ENCODE data around the gene RUBCNL.
"Not testable (repeated sequence)": the region's sequence is repeated elsewhere in the genome, so short reads cannot be mapped to it uniquely, and the experiment has no call there.

The RUBCNL gene, protein sequence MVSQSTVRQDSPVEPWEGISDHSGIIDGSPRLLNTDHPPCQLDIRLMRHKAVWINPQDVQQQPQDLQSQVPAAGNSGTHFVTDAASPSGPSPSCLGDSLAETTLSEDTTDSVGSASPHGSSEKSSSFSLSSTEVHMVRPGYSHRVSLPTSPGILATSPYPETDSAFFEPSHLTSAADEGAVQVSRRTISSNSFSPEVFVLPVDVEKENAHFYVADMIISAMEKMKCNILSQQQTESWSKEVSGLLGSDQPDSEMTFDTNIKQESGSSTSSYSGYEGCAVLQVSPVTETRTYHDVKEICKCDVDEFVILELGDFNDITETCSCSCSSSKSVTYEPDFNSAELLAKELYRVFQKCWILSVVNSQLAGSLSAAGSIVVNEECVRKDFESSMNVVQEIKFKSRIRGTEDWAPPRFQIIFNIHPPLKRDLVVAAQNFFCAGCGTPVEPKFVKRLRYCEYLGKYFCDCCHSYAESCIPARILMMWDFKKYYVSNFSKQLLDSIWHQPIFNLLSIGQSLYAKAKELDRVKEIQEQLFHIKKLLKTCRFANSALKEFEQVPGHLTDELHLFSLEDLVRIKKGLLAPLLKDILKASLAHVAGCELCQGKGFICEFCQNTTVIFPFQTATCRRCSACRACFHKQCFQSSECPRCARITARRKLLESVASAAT

DNA sequence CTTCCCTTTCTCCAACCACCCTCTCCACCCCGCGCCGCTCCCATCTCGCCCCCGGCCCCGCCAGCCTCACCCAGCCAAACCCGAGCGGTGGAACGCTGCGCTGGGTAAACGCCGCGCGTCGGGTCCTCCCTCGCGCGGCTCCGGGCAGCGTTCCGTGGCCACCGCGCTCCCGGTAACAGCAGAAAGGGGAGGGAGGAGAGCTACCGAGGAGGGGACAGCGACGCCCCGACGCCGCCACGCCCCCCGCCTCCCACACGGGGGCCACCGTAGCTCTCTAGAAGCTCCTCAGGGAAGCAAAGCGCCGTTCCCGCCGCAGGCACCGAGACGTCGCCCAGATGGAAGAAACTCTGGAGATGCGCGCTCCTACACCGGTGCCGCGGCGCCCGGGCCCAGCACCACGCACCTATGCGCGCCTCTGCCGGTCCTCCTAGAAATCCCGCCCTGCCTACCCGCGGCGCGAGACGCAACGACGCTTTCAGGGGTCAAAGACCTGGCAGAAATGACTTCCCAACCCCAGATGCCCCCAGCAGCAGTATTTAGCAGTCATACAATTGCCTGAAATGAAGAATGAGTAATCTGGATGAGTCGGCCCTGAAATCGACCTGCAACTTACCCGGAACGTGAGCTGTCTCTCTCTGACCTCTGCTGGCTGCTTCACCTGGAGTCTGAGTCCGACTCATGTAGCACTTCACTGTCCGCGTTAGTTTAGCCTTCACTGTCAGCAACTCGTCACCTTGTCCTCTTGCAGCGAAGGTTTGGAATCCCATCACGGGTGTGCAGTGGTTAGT, at the start of gene RUBCNL:
RUBCNL (minus strand) TSS at position 189 of the 788 bp plus-strand sequence. CDS start 14,777 bp downstream, outside the sequence.
- H3K4me3 ChIP-seq (ENCODE audit: low read depth, low read length): peak within 1 kb of the TSS; percentile 77

DNA sequence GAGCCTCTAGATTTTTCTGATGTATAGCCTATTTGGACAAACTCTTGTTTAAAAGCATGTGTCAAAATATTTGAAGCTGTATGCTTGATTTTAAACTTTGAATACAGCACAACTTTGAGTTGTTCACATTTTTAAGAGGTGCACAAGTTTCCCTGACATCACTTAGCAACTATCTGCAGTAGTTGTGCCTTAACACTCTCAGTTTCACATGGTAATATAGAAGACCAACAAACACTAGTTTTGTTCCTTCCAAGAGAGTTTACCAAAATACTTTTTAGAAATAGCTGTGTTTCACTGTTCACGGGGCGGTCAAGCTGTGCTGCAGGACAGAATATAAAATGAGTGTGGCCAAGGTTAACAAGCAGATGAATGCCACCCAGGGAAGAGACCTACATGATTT, 42.5 kb upstream of the RUBCNL start:
- not testable (repeated sequence) for H3K4me3 ChIP-seq (ENCODE audit: low read depth, low read length)

DNA sequence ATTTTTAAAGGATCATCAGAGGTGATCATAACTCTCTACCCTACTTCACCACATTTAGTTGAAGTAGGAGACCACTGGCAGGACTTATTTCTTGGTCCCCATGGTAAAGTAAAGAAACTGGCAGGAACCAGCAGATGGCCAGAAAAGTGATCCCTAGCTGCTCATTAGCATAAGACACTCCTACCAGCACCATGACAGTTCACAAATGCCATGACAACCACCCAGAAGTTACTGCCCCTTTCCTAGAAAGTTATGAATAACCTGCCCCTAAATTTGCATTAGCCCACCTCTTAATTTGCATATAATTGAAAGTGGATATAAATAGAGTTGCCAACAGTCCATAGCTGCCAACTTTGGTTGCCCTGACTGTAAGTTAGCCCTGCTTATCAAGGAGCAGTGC, 18.4 kb upstream of the RUBCNL start:
- H3K4me3 ChIP-seq (ENCODE audit: low read depth, low read length): no peak overlapping the region

DNA sequence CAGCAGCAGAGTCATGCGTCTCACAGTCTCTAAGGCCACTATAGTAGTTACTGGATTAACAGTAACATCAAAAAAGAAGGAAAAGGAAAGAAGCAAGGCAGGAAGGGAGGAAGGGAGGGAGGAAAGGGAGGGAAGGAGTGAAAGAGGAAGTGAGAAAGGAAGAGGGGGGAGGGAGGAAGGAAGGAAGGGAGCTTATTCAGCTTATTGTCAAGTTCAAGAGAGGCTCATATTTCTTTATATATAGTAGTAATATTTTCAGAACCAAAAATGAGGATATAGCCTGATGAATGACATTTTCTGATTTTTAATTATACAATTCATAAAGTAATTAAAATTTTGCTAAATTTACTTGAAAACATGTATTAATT, 17.7 kb upstream of the RUBCNL start:
- H3K4me3 ChIP-seq (ENCODE audit: low read depth, low read length): no peak overlapping the region

DNA sequence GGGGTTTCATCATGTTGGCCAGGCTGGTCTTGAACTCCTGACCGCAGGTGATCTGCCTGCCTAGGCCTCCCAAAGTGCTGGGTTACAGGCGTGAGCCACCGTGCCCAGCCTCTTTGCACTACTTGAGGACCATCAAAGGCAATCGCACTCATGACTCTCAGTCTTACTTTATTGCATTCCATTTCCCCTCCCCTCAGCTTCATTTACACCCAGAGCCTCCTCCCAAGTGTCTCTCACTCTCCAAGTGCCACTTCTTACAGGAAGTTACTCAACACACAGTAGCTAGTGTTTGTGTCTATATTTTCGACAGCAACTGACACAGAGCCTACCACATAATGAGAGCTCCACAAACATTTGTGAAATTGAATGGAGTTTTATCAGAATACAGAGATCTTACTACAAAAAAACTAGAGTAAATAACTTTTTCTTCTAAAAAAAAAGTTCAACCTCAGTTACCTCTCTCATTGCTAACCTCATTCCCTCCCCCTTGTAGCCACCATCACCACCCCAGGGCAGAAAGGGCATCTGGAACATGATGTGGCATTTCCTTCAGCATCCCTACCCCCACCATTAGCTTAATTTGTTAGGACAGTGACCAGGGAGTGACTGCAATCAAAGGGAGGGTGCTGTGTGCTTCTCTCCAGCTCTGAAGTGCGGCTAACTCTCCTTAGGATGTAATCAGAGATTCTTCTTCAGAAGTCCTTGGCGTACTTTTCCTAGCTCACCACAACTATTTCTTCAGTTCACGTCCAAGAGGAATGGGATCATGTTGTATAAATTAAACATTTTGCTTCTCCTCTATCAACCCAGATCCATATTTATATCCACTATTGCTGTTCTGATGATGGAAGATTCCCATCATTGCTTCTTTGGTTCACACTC, 17.0 kb upstream of the RUBCNL start:
- H3K4me3 ChIP-seq (ENCODE audit: low read depth, low read length): no peak overlapping the region

DNA sequence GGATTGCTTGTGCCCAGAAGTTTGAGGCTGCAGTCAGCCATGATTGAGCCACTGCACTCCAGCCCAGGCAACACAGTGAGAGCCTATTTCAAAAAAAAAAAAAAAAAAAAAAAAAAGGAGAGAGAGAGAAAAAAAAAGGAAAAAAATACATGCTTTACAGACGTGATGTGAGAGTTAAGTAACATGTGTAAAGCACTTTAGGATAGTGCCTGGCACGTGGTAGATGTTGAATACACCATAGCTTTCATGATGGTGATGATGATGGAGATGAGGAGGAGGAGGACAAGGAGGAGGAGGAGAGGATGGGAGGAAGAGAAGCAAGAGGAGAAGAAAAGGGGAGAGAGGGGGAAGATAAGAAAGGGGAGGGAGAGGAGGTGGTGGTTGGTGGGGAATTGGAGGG, 15.1 kb upstream of the RUBCNL start:
- no peak overlapping the region for H3K4me3 ChIP-seq (ENCODE audit: low read depth, low read length)

DNA sequence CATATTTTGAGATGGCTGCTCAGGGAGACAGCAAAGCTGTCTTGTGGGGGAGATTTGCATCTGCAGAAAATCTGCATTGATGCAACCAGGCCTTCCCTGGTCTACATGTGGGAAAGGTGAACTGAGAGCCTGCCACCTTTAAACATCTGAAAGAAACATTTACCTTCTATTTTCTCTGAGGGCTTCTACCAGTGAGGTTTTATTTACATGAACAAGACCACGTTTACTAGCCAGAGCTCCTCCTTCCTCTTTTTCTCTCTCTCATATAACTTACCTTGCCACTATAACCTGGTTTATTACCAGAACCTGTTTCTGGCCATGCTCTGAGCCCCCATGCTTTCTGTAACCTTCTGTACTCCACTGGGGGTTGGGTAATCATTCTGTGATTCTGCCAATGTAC, 14.4 kb upstream of the RUBCNL start:
- no peak overlapping the region for H3K4me3 ChIP-seq (ENCODE audit: low read depth, low read length)

DNA sequence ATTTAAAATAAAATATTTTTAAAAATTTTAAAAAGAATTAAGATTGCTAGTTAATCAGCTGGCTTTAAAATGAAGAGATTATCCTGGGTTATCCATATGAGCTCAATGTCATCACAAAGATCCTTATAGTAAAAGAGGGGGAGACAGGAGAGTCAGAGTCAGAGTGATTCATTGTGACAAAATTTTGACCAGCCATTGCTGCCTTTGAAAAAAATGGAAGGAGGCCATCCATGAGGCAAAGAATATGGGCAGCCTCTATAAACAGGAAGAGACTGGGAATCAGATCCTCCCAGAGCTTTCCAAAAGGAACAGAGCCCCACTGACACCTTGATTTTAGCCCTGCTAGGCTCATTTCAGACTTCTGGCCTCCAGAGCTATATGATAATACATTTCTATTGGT, 9.3 kb upstream of the RUBCNL start:
- no peak overlapping the region for H3K4me3 ChIP-seq (ENCODE audit: low read depth, low read length)

DNA sequence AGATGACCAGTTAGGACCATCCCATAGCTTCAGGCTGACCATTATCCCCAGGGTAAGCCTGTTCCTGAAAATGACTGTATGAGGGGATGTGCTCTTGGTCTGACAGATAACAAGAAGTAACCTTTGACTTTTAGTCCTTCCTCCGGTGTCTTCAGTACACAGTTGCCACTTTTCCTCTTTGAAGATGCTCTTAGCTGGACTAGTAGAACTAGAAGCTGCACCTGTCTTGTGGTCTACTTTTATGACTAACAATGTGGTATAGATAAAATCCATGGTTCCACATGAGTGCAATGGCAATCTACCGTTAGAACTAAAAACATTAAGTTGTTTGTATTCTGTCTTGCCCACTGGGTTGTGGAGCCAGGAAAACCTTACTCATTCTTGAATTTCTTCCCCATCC, 5.9 kb upstream of the RUBCNL start:
- no peak overlapping the region for H3K4me3 ChIP-seq (ENCODE audit: low read depth, low read length)

DNA sequence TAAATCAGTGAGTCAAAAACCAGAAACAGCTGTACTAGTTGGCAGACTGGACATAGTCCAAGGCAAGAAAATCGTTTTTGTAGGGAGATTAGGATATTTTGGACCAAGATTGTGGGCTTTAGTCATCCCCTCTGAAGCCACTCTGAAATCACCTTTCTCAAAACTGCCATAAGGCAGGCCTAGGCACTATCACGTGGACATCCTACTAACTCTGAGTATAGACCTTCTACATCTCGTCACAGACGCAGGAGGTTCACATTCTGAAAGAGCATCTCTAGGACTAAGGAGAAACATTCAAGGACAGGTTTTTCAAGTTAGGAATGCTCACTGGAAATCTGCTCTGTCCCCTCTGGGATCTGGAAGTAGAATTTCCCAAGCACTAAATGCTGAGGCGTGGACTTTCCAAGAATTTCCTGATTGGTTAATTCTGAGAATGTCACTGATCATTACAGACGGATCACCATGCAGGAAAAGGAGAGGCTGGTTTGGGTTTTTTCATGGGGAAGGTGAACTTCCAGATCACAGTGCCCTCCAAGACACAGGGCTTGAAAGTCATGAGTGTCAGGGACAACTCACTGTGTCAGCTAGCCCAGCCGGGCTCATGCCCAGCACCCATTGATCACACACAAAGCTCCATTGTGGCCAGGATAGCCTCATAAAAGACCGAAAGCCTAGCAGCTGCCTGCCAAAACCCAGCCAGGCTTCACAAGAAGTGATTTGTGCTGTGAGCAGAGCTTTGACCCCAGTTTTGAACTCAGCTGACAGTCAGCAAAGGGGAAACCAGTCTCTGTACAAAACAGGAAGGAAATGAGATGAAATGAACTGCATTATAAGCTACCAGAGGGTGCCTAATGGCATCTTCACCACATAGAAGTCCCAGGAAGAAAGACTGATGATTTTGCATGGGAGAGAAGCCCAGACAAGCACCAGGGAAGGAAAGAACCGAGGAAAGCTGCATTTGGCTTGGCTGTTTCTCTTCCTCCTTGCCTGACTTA, 2.7 kb upstream of the RUBCNL start:
- no peak overlapping the region for H3K4me3 ChIP-seq (ENCODE audit: low read depth, low read length)

DNA sequence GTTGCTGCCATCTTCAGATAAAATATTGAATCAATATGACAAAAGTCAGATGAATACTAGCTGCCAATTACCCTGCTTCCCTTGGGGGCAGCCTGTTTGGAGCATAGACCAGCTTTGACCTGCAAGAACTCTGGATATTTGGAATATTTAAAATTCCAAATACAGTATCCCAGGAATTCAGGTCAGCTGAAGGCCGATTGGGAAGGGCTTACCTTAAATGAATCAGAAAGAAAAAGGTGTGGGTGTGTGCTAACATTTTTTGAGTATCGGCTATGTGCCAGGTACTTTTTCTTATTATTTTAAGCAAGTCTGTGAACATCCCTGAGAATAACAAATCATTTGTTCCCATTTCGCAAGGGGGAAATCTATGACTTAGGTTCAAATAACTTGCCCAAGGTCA, 1.8 kb upstream of the RUBCNL start:
- H3K4me3 ChIP-seq (ENCODE audit: low read depth, low read length): no peak overlapping the region

DNA sequence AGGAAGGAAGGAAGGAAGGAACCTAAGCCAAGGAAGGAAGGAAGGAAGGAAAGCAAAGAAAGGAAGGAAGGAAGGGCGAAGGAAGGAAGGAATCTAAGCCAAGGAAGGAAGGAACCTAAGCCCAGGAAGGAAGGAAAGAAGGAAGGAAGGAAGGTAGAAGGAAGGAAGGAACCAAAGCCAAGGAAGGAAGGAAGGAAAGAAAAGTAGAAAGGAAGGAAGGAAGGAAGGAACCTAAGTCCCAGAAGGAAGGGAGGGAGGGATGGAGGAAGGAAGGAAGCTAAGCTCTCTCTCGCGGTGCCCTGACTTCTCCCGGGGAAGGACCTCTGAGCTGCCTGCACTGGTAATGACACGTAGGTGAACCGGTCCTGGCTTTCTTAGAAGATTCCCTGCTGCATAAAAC, 1.3 kb upstream of the RUBCNL start:
- no peak overlapping the region for H3K4me3 ChIP-seq (ENCODE audit: low read depth, low read length)

DNA sequence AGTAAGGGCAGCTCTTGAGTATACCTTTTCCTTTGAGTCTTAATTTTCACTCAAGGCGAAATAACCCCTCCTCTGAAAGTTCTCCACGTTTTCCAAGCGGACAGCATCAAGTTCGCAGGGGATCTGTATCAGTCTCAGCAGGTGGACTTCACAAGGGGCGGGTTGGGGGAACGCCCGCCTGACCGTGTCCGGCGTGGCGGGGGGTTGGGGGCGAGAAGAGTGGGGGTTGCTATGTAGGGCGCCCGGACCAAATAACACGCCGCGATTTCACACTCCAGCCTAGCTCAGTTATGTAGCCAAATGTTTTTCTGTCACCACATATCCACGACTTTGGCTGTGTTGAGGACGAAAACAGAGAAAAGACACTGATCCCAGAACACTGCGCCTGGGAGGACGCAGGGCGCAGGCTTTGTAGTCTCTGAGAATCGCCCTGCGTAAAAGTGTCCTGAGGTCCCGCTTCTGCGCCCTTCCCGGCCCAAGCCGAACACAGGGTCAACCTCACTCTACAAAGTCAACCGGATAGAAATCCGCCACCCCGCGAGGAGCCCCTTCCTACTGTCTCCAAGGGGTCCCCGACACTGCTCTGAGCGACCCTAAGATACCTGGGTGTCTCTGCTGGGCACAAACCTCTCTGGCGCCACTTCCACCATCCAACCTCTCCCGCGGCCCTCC, 524 bp downstream of the RUBCNL start:
- peak overlapping the region; percentile 77 for H3K4me3 ChIP-seq (ENCODE audit: low read depth, low read length)

DNA sequence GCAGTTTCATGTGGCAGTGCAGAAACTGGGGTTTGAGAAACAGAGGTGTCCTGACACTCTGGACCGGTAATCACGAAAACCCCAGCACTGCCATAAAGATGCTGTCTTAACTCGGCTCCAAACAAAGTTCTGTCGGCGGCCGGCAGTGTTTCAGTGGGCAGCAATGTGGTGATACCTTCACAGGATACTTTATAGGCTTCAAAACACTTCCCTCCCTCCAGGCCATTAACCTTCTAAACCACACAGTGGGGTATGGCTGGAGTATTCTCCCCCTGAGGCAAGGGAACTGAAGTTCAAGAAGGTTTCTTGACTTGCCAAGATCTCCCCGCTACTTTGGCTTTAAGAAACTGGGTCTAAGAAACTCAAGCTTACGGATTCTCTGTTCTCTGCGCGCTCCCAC, 1.1 kb downstream of the RUBCNL start:
- H3K4me3 ChIP-seq (ENCODE audit: low read depth, low read length): peak overlapping the region; percentile 18

DNA sequence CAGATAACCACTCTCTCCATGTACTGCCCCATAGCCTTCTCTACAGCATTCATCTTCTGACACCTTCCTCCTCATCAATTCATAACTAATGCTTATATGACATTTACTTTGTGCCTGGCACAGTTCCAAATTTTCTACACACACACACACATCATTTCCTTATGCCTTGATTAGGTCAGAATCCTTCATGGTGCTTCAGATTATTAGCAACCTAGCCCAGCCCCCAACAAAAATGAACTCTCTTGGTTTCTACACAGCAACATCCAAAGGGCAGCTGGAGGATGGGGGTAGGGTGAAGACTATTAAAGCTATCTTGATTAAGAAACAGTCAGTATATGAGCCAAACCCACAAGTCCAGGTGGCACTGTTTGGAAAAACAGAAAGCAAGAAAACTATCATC, 3.7 kb downstream of the RUBCNL start:
- H3K4me3 ChIP-seq (ENCODE audit: low read depth, low read length): no peak overlapping the region

DNA sequence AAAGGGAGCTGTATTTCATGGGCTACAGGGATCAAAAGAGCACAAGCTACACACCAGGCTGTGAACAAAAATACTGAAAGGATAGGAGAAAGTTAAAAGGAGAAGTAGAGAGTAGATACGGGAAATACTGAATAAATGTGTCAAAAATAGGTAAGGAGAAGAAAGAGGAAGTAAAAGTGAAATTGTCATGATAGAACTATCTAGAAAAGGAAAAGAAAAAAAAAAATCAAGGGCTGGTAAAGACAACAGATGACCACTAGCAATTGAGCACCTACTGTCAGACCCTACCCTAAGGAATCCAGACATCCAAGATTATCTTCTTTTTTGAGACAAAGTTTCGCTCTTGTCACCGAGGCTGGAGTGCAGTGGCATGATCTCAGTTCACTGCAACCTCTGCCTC, 4.8 kb downstream of the RUBCNL start:
- no peak overlapping the region for H3K4me3 ChIP-seq (ENCODE audit: low read depth, low read length)

DNA sequence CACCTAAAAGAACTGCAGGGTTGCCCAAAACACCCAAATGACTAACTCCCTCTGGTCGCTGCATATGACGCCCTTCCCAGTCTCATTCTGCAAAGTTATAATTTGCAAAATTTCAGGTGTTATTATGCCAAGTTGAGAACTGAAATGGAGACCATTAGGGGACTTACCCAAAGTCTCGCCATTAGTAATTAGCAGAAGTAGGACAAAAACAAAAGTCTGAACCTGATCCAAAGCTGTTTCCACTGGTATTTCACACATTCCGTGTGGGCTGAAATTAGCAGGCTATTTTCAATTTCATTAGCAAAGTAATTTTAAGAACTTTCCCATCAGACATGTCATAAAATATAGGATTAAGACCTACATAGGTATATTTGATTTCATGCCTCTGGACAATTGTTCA, 6.8 kb downstream of the RUBCNL start:
- no peak overlapping the region for H3K4me3 ChIP-seq (ENCODE audit: low read depth, low read length)

DNA sequence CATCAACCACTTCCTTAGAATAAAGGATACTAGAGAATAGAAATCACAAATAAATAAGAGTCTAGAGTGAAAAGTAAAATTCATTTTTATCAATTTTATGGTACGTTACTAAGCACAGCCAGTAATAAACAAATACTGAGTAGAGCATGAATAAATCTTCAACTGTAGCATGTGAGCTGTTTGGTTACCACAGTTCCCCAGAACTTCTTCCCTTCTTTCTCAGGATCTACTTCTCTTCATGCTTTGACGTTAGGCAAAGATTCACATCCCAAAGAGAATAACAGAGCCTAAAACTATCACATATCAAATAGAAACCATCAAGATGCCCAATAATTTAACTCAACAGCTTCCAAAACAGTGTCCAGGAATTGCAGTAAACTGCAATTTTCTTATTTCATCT, 7.4 kb downstream of the RUBCNL start:
- no peak overlapping the region for H3K4me3 ChIP-seq (ENCODE audit: low read depth, low read length)

DNA sequence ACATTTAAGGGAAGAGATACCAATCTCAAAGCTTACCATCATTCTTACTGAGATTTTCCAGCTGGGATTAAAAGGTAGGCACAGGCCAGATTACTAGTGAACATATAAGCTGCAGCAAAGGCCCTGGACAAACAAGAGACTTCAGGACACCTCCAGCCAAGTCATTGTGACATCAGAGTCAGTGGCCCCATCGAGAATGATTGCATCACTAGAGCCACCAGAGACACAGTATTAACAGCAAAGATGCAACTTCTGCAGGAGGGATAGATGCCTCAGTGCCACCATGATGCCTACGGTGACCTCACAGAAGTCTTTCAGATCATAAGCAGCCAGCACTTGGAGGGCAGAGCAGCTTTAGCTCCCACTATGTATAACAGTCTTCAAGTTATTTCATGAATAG, 8.6 kb downstream of the RUBCNL start:
- H3K4me3 ChIP-seq (ENCODE audit: low read depth, low read length): no peak overlapping the region
